ENCODE measurements around the gene SDHA. TPM values are rescaled to one million over a fixed set of nuclear protein-coding genes. Genes with fewer than 3 reads are reported as not detected.
"Not testable (repeated sequence)": the region's sequence is repeated elsewhere in the genome, so short reads cannot be mapped to it uniquely, and the experiment has no call there.

The SDHA gene
- total and polyA plus RNA-seq, 2 donors (not counting 1 experiment from before 2014, with no cell fraction given), result 77.2 to 137 TPM

DNA sequence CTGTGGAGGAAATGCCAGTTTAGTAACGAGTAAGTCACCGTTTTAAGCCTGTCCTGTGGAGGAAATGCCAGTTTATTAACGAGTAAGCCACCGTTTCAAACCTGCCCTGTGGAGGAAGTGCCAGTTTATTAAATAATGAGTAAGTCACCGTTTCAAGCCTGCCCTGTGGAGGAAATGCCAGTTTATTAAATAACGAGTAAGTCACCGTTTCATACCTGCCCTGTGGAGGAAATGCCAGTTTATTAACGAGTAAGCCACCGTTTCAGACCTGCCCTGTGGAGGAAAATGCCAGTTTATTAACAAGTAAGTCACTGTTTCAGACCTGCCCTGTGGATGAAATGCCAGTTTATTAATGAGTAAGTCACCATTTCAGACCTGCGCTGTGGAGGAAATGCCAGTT, 34.4 kb downstream of the SDHA start:
- Mint-ChIP-seq H3K4me1 (peaks cover 7% of the 10 kb centered on the region), H3K27me3 (no peaks in the 10 kb centered on the region), H3K4me3 (no peak overlapping the region), H3K9me3 (ENCODE audit: insufficient read depth) (no peaks in the 10 kb centered on the region), H3K27ac (peak overlapping the region; percentile 39)
- TF ChIP-seq, protein P1, sequence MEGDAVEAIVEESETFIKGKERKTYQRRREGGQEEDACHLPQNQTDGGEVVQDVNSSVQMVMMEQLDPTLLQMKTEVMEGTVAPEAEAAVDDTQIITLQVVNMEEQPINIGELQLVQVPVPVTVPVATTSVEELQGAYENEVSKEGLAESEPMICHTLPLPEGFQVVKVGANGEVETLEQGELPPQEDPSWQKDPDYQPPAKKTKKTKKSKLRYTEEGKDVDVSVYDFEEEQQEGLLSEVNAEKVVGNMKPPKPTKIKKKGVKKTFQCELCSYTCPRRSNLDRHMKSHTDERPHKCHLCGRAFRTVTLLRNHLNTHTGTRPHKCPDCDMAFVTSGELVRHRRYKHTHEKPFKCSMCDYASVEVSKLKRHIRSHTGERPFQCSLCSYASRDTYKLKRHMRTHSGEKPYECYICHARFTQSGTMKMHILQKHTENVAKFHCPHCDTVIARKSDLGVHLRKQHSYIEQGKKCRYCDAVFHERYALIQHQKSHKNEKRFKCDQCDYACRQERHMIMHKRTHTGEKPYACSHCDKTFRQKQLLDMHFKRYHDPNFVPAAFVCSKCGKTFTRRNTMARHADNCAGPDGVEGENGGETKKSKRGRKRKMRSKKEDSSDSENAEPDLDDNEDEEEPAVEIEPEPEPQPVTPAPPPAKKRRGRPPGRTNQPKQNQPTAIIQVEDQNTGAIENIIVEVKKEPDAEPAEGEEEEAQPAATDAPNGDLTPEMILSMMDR (IDR thresholded peaks at IDR 0.05), result no peak
- no peak for TF ChIP-seq EZH2 (IDR thresholded peaks at IDR 0.05; ENCODE audit: borderline replicate concordance, insufficient read depth, low read depth, low read length, poor library complexity, severe bottlenecking)
- Histone ChIP-seq H3K9me3 (ENCODE audit: control extremely low read depth in 1 of 3, control insufficient read depth in 2 of 3, insufficient read depth in 1 of 3, low read length in 2 of 3) (no peaks in the 10 kb centered on the region), H3K4me3 (ENCODE audit: control extremely low read depth in 1 of 5, extremely low read depth in 1 of 5, insufficient read depth in 1 of 5, low read depth in 2 of 5, low read length in 4 of 5) (no peak overlapping the region), H4K20me1 (ENCODE audit: control insufficient read depth, insufficient read depth, low read length, poor library complexity, severe bottlenecking) (no peaks in the 10 kb centered on the region), H3K27ac (ENCODE audit: low read length in 2 of 2) (peak overlapping the region; percentile 3 to 11), H2AFZ (ENCODE audit: insufficient read depth, low read depth, low read length, poor library complexity, severe bottlenecking) (no peak overlapping the region), H3K79me2 (ENCODE audit: control insufficient read depth, insufficient read depth, low read length) (no peaks in the 10 kb centered on the region), H3K4me1 (ENCODE audit: control insufficient read depth in 2 of 2, insufficient read depth in 2 of 2, low read length in 2 of 2) (peaks cover 0 to 2% of the 10 kb centered on the region in 2 donors), H3K27me3 (replicated peaks in 1 of 4; ENCODE audit: control extremely low read depth in 1 of 4, control insufficient read depth in 3 of 4, insufficient read depth in 4 of 4, low read length in 3 of 4) (no peaks in the 10 kb centered on the region), H3K9ac (ENCODE audit: low read length) (no peak overlapping the region), H3K4me2 (replicated peaks; ENCODE audit: low read depth, low read length, poor library complexity, severe bottlenecking) (no peak overlapping the region), H3K36me3 (replicated peaks in 1 of 2; ENCODE audit: control extremely low read depth in 1 of 2, control insufficient read depth in 1 of 2, extremely low read depth in 1 of 2, insufficient read depth in 2 of 2, low read length in 1 of 2) (peaks cover 0 to 50% of the 10 kb centered on the region in 2 experiments)
- WGBS (ENCODE audit: insufficient coverage), result 49% methylated on average over 10 of the region's 10 CpGs
- ChIA-PET POLR2A (no interaction called here), CTCF (no interaction called here)
- intact Hi-C loops (cut with micrococcal nuclease), result no loop called here
- DNase-seq (no peak), ATAC-seq (ENCODE audit: low read depth) (no peak)

DNA sequence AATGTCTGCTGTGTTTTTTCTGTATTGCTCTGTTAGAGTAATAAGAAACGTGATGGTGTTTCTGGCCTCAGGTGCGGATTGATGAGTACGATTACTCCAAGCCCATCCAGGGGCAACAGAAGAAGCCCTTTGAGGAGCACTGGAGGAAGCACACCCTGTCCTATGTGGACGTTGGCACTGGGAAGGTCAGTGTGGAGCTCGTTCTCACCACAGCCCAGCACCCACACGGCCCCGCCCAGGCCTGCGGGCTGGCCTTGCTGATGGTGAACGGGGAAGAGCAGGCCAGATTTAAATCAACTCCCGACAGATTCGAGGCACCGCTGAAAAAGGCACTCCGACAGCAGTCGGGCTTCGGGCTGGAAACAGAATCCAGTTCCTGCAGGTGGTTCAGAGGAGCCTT, 36.2 kb downstream of the SDHA start:
- H3K27ac ChIP-seq (ENCODE audit: low read length in 2 of 2); CTCF ChIA-PET; H2AFZ ChIP-seq (ENCODE audit: insufficient read depth, low read depth, low read length, poor library complexity, severe bottlenecking); H3K4me3 Mint-ChIP-seq; intact Hi-C loops (cut with micrococcal nuclease); POLR2A ChIA-PET; H3K9me3 ChIP-seq (ENCODE audit: control extremely low read depth in 1 of 3, control insufficient read depth in 2 of 3, insufficient read depth in 1 of 3, low read length in 2 of 3); ATAC-seq (ENCODE audit: low read depth); H3K4me2 ChIP-seq (replicated peaks; ENCODE audit: low read depth, low read length, poor library complexity, severe bottlenecking); H3K4me3 ChIP-seq (ENCODE audit: control extremely low read depth in 1 of 5, extremely low read depth in 1 of 5, insufficient read depth in 1 of 5, low read depth in 2 of 5, low read length in 4 of 5); H3K27me3 ChIP-seq (replicated peaks in 1 of 4; ENCODE audit: control extremely low read depth in 1 of 4, control insufficient read depth in 3 of 4, insufficient read depth in 4 of 4, low read length in 3 of 4); H3K4me1 Mint-ChIP-seq; H3K9me3 Mint-ChIP-seq (ENCODE audit: insufficient read depth); H3K27me3 Mint-ChIP-seq; H3K27ac Mint-ChIP-seq; DNase-seq; H3K4me1 ChIP-seq (ENCODE audit: control insufficient read depth in 2 of 2, insufficient read depth in 2 of 2, low read length in 2 of 2); H3K9ac ChIP-seq (ENCODE audit: low read length); H3K79me2 ChIP-seq (ENCODE audit: control insufficient read depth, insufficient read depth, low read length); H4K20me1 ChIP-seq (ENCODE audit: control insufficient read depth, insufficient read depth, low read length, poor library complexity, severe bottlenecking): not testable (repeated sequence)
- 100% methylated on average over 4 of the region's 15 CpGs for WGBS (ENCODE audit: insufficient coverage)
- peaks cover 0 to 43% of the 10 kb centered on the region in 2 experiments for H3K36me3 ChIP-seq (replicated peaks in 1 of 2; ENCODE audit: control extremely low read depth in 1 of 2, control insufficient read depth in 1 of 2, extremely low read depth in 1 of 2, insufficient read depth in 2 of 2, low read length in 1 of 2)

DNA sequence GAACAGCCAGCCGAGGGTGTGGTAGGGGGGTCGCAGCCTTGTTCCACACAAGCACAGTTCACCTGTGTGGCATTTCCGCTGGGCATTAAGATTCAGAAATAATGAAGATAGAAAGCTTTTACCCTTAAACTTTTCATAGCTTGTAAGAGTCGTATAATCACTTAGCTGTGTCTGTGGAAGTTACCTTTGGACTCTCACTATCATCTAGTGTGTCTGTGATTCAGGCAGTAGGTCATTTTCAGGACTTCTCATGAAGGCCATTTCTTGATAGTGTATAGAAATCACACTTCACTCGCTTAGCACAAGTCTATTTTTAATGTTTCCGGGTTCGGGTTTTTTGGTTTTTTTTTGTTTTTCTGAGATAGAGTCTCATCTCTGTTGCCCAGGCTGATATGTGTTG, 37.0 kb downstream of the SDHA start:
- CTCF ChIA-PET; H3K9me3 Mint-ChIP-seq (ENCODE audit: insufficient read depth): not testable (repeated sequence)
- peaks cover 0 to 40% of the 10 kb centered on the region in 2 experiments for H3K36me3 ChIP-seq (replicated peaks in 1 of 2; ENCODE audit: control extremely low read depth in 1 of 2, control insufficient read depth in 1 of 2, extremely low read depth in 1 of 2, insufficient read depth in 2 of 2, low read length in 1 of 2)

More for the DNA sequence above, 37.0 kb downstream of the SDHA start:
- DNase-seq; H3K27me3 Mint-ChIP-seq; H3K4me1 ChIP-seq (ENCODE audit: control insufficient read depth in 2 of 2, insufficient read depth in 2 of 2, low read length in 2 of 2); ATAC-seq (ENCODE audit: low read depth); H4K20me1 ChIP-seq (ENCODE audit: control insufficient read depth, insufficient read depth, low read length, poor library complexity, severe bottlenecking); intact Hi-C loops (cut with micrococcal nuclease); H3K9me3 ChIP-seq (ENCODE audit: control extremely low read depth in 1 of 3, control insufficient read depth in 2 of 3, insufficient read depth in 1 of 3, low read length in 2 of 3); H3K27ac Mint-ChIP-seq; H3K4me2 ChIP-seq (replicated peaks; ENCODE audit: low read depth, low read length, poor library complexity, severe bottlenecking); H3K79me2 ChIP-seq (ENCODE audit: control insufficient read depth, insufficient read depth, low read length); H3K4me1 Mint-ChIP-seq; H3K4me3 Mint-ChIP-seq; H3K4me3 ChIP-seq (ENCODE audit: control extremely low read depth in 1 of 5, extremely low read depth in 1 of 5, insufficient read depth in 1 of 5, low read depth in 2 of 5, low read length in 4 of 5); H3K27ac ChIP-seq (ENCODE audit: low read length in 2 of 2); H3K27me3 ChIP-seq (replicated peaks in 1 of 4; ENCODE audit: control extremely low read depth in 1 of 4, control insufficient read depth in 3 of 4, insufficient read depth in 4 of 4, low read length in 3 of 4); H2AFZ ChIP-seq (ENCODE audit: insufficient read depth, low read depth, low read length, poor library complexity, severe bottlenecking); H3K9ac ChIP-seq (ENCODE audit: low read length); POLR2A ChIA-PET: not testable (repeated sequence)
- WGBS (ENCODE audit: insufficient coverage), result no CpG with 5 or more reads among the region's 7 CpGs

All from B cell (primary cell).